ENCODE data around the gene CXCR6.

DNA sequence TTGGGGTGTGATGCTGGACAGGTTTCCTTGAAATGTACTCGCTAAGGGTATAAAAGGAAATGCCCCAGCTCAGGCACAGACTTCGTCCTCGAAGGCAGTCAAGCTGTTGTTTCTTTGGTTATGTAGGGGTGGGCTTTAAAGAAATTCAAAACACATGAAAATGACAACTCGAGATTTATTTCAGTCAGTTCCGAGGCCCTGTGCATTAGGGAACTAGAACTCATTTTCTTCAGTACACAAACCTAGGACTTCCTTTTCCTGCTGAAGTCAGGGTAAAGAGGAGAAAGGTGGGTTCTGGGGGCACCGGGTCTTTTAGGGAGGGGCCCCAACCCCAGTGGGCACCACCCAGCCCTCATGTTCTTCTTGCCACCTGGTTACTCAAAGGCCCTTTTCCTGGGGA, 49.2 kb upstream of the CXCR6 start:
- TF ChIP-seq, protein P1, sequence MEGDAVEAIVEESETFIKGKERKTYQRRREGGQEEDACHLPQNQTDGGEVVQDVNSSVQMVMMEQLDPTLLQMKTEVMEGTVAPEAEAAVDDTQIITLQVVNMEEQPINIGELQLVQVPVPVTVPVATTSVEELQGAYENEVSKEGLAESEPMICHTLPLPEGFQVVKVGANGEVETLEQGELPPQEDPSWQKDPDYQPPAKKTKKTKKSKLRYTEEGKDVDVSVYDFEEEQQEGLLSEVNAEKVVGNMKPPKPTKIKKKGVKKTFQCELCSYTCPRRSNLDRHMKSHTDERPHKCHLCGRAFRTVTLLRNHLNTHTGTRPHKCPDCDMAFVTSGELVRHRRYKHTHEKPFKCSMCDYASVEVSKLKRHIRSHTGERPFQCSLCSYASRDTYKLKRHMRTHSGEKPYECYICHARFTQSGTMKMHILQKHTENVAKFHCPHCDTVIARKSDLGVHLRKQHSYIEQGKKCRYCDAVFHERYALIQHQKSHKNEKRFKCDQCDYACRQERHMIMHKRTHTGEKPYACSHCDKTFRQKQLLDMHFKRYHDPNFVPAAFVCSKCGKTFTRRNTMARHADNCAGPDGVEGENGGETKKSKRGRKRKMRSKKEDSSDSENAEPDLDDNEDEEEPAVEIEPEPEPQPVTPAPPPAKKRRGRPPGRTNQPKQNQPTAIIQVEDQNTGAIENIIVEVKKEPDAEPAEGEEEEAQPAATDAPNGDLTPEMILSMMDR (IDR thresholded peaks at IDR 0.05; ENCODE audit: poor library complexity, severe bottlenecking) = no peak
- TF ChIP-seq, protein P2, sequence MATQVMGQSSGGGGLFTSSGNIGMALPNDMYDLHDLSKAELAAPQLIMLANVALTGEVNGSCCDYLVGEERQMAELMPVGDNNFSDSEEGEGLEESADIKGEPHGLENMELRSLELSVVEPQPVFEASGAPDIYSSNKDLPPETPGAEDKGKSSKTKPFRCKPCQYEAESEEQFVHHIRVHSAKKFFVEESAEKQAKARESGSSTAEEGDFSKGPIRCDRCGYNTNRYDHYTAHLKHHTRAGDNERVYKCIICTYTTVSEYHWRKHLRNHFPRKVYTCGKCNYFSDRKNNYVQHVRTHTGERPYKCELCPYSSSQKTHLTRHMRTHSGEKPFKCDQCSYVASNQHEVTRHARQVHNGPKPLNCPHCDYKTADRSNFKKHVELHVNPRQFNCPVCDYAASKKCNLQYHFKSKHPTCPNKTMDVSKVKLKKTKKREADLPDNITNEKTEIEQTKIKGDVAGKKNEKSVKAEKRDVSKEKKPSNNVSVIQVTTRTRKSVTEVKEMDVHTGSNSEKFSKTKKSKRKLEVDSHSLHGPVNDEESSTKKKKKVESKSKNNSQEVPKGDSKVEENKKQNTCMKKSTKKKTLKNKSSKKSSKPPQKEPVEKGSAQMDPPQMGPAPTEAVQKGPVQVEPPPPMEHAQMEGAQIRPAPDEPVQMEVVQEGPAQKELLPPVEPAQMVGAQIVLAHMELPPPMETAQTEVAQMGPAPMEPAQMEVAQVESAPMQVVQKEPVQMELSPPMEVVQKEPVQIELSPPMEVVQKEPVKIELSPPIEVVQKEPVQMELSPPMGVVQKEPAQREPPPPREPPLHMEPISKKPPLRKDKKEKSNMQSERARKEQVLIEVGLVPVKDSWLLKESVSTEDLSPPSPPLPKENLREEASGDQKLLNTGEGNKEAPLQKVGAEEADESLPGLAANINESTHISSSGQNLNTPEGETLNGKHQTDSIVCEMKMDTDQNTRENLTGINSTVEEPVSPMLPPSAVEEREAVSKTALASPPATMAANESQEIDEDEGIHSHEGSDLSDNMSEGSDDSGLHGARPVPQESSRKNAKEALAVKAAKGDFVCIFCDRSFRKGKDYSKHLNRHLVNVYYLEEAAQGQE (IDR thresholded peaks at IDR 0.05; ENCODE audit: borderline replicate concordance) = no peak
- TF ChIP-seq RAD21 (conservative IDR thresholded peaks at IDR 0.05) (no peak), EZH2 (IDR thresholded peaks at IDR 0.05; ENCODE audit: borderline replicate concordance, insufficient read depth, low read length, poor library complexity, severe bottlenecking) (no peak), TAF1 (IDR thresholded peaks at IDR 0.05; ENCODE audit: low read depth) (no peak), SMC3 (conservative IDR thresholded peaks at IDR 0.05; ENCODE audit: poor library complexity) (no peak)

All from neural cell (in vitro differentiated cells).